HepG2 (cell line): ENCODE results near the gene TMEM97. TPM values are rescaled to one million over a fixed set of nuclear protein-coding genes. Genes with fewer than 3 reads are reported as not detected.

Experiments
- AFF4 ChIP-seq: sonication (generic); formaldehyde crosslinking; IDR thresholded peaks from 2 replicates; pipeline ENCODE4 v1.4.0; 2020; ENCODE audit warnings: missing genetic modification reagents
- FOSL1 ChIP-seq: sonication (generic); formaldehyde crosslinking; IDR thresholded peaks from 2 replicates; pipeline ENCODE4 v1.9.0; 2021; ENCODE audit warnings: missing genetic modification reagents, borderline replicate concordance
- GZF1 ChIP-seq: sonication (generic); formaldehyde crosslinking; IDR thresholded peaks from 2 replicates; pipeline ENCODE4 v1.5.1; 2020; ENCODE audit warnings: mild to moderate bottlenecking, missing genetic modification reagents
- IRF9 ChIP-seq: sonication (generic); formaldehyde crosslinking; IDR thresholded peaks from 2 replicates; pipeline ENCODE4 v1.8.0; 2022; ENCODE audit warnings: missing genetic modification reagents, mild to moderate bottlenecking, borderline replicate concordance
- KDM2A ChIP-seq: sonication (generic); formaldehyde crosslinking; IDR thresholded peaks from 2 replicates; pipeline ENCODE4 v1.4.0; 2020; ENCODE audit warnings: low read depth, missing genetic modification reagents, borderline replicate concordance
- MBNL3 ChIP-seq: fragments of 250-450 bp; sonication (Bioruptor Pico); conservative IDR thresholded peaks from 2 replicates; pipeline ENCODE4 v1.8.0; 2022; ENCODE audit warnings: mild to moderate bottlenecking, inconsistent platforms
- MIXL1 ChIP-seq: IDR thresholded peaks from 2 replicates; pipeline ENCODE4 v1.6.1; 2016
- MXD3 ChIP-seq: IDR thresholded peaks from 2 replicates; pipeline ENCODE4 v1.6.1; 2016; ENCODE audit warnings: mild to moderate bottlenecking, missing biosample characterization, missing genetic modification reagents
- ZFP82 ChIP-seq: sonication (generic); formaldehyde crosslinking; IDR thresholded peaks from 2 replicates; pipeline ENCODE4 v1.5.1; 2020; ENCODE audit warnings: mild to moderate bottlenecking, missing genetic modification reagents, borderline replicate concordance
- ZHX2 ChIP-seq, 2 experiments: sonication (generic) in 1 of 2; formaldehyde crosslinking in 1 of 2; IDR thresholded peaks; 2 replicates each; pipeline versions ENCODE4 v1.6.1 to v1.9.0; 2014 to 2022; ENCODE audit warnings: antibody characterized with exemption in 1 of 2, borderline replicate concordance in 1 of 2, inconsistent platforms in 1 of 2, low read depth in 1 of 2, missing genetic modification reagents in 1 of 2
- ZNF101 ChIP-seq: sonication (generic); formaldehyde crosslinking; IDR thresholded peaks from 2 replicates; pipeline ENCODE4 v1.4.0; 2020; ENCODE audit warnings: mild to moderate bottlenecking, low read depth, missing genetic modification reagents, borderline replicate concordance
- ZNF510 ChIP-seq: sonication (generic); formaldehyde crosslinking; IDR thresholded peaks from 2 replicates; pipeline ENCODE4 v1.4.0; 2020; ENCODE audit warnings: low read depth, mild to moderate bottlenecking, missing genetic modification reagents
- ZNF512 ChIP-seq: sonication (generic); formaldehyde crosslinking; IDR thresholded peaks from 2 replicates; pipeline ENCODE4 v1.4.0; 2020; ENCODE audit warnings: mild to moderate bottlenecking, missing genetic modification reagents
- ZNF724P ChIP-seq: sonication (generic); formaldehyde crosslinking; IDR thresholded peaks from 2 replicates; pipeline ENCODE4 v1.8.0; 2022; ENCODE audit warnings: missing genetic modification reagents, borderline replicate concordance
- polyA plus RNA-seq, 8 experiments: library from polyadenylated mRNA; depleted of rRNA in 3 of 8; stranded (reverse) in 7 of 8; unstranded in 1 of 8; fragments of >200 nt; fragmentation: Illumina TruSeq in 4 of 8; extraction: Trizol in 4 of 8; gene quantifications; 2 replicates each; pipeline versions ENCODE4 v1.2.1 to v1.2.3, GENCODE V29; 2011 to 2016; ENCODE audit warnings: low read depth in 4 of 8, missing spikeins in 1 of 8, mixed read lengths in 1 of 8; ENCODE audit not compliant: insufficient read depth in 1 of 8
- total RNA-seq, 5 experiments: library from RNA; depleted of rRNA; stranded (reverse); fragments of >200 nt; fragmentation: Illumina TruSeq; extraction: Trizol; gene quantifications; 2 replicates each; pipeline ENCODE4 v1.2.3, GENCODE V29; 2016; ENCODE audit warnings: low read depth in 1 of 5

Gene TMEM97
- total and polyA plus RNA-seq, 2 of the 13 experiments (the other 11 are each of a cell fraction or from before 2014, with no cell fraction given) = 69.6 to 137 TPM

- TF ChIP-seq FOSL1 (peak; percentile 51; the same call in 1 of the 2 replicates), ZHX2 (IDR thresholded peaks at IDR 0.05; ENCODE audit: low read depth) (peak; percentile 61; the same call in 1 of the 2 replicates), ZHX2 (CRISPR knock-in tag; IDR thresholded peaks at IDR 0.05; ENCODE audit: borderline replicate concordance) (no peak), AFF4 (CRISPR knock-in tag) (no peak), MXD3 (CRISPR knock-in tag) (no peak; the same call in 1 of the 2 replicates), ZNF101 (CRISPR knock-in tag) (no peak), ZNF512 (CRISPR knock-in tag) (no peak), GZF1 (no peak), MIXL1 (CRISPR knock-in tag) (peak; percentile 80; the same call in 1 of the 2 replicates), MBNL3 (CRISPR knock-in tag) (no peak), ZNF510 (CRISPR knock-in tag) (peak; percentile 81; the same call in 1 of the 2 replicates), ZNF724P (no peak), KDM2A (CRISPR knock-in tag) (peak; percentile 79), IRF9 (peak; percentile 39; the same call in 1 of the 2 replicates), ZFP82 (CRISPR knock-in tag) (no peak)
Measured at GRCh38 chr17:28370035-28370743, 51.2 kb downstream of the TMEM97 start, which contains the start of gene VTN (continued).
